Uterus (tissue), 4 donors: ENCODE results near the gene RPLP2. TPM values are rescaled to one million over a fixed set of nuclear protein-coding genes. Genes with fewer than 3 reads are reported as not detected.

Source experiments
- DNase-seq, 2 donors: peaks; one replicate each; pipeline ENCODE4 v3.0.0-alpha.2; 2019 to 2020
- H3K27ac ChIP-seq, 2 donors: fragments of 200-600 bp; sonication (generic); 1 replicate in 1 of 2; 2 replicates in 1 of 2; pipeline ENCODE4 v1.5.1; 2016 to 2018
- H3K27me3 ChIP-seq, 2 donors: fragments of 200-600 bp; sonication (generic); one replicate each; pipeline ENCODE4 v1.5.1; 2018 to 2019; ENCODE audit warnings: control low read depth in 1 of 2
- H3K36me3 ChIP-seq, 2 donors: fragments of 200-600 bp; sonication (generic); one replicate each; pipeline ENCODE4 v1.5.1; 2019; ENCODE audit warnings: control low read depth in 1 of 2
- H3K4me1 ChIP-seq, 2 donors: fragments of 200-600 bp; sonication (generic); one replicate each; pipeline ENCODE4 v1.5.1; 2018 to 2019; ENCODE audit warnings: control low read depth in 1 of 2
- H3K4me3 ChIP-seq, 2 donors: fragments of 200-600 bp; sonication (generic); 1 replicate in 1 of 2; 2 replicates in 1 of 2; pipeline ENCODE4 v1.5.1; 2018 to 2019; ENCODE audit warnings: mild to moderate bottlenecking in 1 of 2
- H3K9me3 ChIP-seq, 2 donors: fragments of 200-600 bp; sonication (generic); one replicate each; pipeline ENCODE4 v1.5.1; 2019; ENCODE audit warnings: control low read depth in 1 of 2
- POLR2A ChIP-seq, 2 donors: fragments of 450-650 bp; IDR thresholded peaks; one replicate each; pipeline ENCODE4 v1.6.1; 2016; ENCODE audit warnings: antibody characterized with exemption in 2 of 2, mild to moderate bottlenecking in 1 of 2, moderate library complexity in 1 of 2
- intact Hi-C: fragments of 100-400 bp; cut with DNase I; formaldehyde crosslinking; loops from one replicate; pipeline ENCODE4 v1.15.1; 2023; ENCODE audit warnings: low total_unique reads
- total RNA-seq, 4 donors: library from RNA; depleted of rRNA in 3 of 4; stranded (reverse); fragments of >200 nt in 3 of 4; gene quantifications; one replicate each; pipeline versions ENCODE4 v1.1.0 to v1.2.4, GENCODE V29; 2014 to 2023
- TF ChIP-seq, protein P1 (sequence below), 4 experiments: fragments of 200-600 bp in 2 of 4; fragments of 450-650 bp in 2 of 4; sonication (generic) in 2 of 4; IDR thresholded peaks; one replicate each; pipeline ENCODE4 v1.5.1; 2016 to 2019; ENCODE audit warnings: antibody characterized with exemption in 4 of 4, mild to moderate bottlenecking in 2 of 4, moderate library complexity in 1 of 4
- donor health status: DM: yes; HTN: yes; CAD: no.

Gene RPLP2
- total RNA-seq, 4 donors from 2014 or later = 100 to 1,968 (median 496) TPM

DNA sequence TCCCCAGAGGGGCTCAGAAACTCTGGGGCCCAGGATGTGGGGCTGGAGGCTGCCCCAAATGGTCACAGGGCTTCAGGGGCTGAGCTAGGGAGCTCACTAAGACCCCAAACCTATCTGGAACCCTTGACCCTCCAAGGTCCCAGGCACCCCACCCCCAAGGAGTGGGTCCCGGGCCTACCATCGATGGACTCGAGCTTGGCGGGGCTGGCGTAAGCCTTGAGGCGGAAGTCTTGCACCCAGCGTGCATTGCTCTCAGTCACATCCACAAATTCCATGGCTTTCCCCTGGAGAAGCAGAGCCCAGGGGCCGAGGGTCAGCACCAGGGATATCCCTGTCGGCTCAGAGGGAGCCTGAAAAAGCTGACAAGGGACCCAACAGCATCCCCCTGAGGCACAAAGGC, 35.9 kb upstream of the RPLP2 start:
- no peak for DNase-seq
- H3K27ac ChIP-seq = no peak overlapping the region
- H3K36me3 ChIP-seq = no peaks in the 10 kb centered on the region
- no peaks in the 10 kb centered on the region for H3K9me3 ChIP-seq
- H3K4me3 ChIP-seq = no peak overlapping the region
- H3K27me3 ChIP-seq = no peaks in the 10 kb centered on the region
- no peak for TF ChIP-seq POLR2A (IDR thresholded peaks at IDR 0.05)
- TF ChIP-seq, protein P1, sequence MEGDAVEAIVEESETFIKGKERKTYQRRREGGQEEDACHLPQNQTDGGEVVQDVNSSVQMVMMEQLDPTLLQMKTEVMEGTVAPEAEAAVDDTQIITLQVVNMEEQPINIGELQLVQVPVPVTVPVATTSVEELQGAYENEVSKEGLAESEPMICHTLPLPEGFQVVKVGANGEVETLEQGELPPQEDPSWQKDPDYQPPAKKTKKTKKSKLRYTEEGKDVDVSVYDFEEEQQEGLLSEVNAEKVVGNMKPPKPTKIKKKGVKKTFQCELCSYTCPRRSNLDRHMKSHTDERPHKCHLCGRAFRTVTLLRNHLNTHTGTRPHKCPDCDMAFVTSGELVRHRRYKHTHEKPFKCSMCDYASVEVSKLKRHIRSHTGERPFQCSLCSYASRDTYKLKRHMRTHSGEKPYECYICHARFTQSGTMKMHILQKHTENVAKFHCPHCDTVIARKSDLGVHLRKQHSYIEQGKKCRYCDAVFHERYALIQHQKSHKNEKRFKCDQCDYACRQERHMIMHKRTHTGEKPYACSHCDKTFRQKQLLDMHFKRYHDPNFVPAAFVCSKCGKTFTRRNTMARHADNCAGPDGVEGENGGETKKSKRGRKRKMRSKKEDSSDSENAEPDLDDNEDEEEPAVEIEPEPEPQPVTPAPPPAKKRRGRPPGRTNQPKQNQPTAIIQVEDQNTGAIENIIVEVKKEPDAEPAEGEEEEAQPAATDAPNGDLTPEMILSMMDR (IDR thresholded peaks at IDR 0.05) = no peak
- intact Hi-C loops = no loop called here
- H3K4me1 ChIP-seq = peaks cover 0 to 20% of the 10 kb centered on the region in 2 donors

DNA sequence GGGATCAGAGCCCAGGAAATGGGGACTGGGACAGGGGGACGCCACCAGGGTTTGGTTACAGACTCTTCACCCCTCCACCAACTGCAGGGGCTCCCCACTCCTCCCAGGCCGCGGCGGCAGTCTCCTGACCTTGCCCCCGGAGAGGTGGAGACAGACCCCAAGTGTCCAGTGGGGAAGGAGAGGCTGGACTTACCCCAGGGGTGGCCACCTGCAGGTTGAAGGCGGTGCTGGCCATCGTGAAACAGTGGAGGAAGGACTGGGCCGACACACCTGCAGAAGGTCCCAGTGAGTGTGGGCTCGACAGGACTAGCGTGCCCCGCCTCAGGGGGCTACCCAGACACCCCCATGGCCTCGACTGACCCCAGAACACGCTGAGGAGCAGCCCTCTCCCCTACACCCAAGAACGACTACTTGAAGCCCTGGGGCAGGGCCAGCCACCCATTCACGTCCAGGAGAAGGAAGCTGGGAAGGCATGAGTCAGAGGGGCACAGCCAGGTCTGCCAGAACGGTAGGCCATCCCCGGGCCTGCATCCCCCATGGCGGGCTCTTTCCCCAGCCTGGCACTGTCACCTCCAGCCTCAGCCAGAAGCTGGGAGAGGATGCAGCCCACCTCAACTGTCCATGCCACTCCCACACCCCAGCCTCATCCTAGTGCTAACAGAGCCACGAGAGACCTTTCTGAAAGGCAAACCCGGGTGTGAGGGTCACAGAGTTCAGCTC, 34.7 kb upstream of the RPLP2 start:
- TF ChIP-seq POLR2A (IDR thresholded peaks at IDR 0.05) = no peak
- TF ChIP-seq, protein P1 (IDR thresholded peaks at IDR 0.05) = no peak
- Histone ChIP-seq H3K27ac (no peak overlapping the region), H3K27me3 (no peaks in the 10 kb centered on the region), H3K9me3 (no peaks in the 10 kb centered on the region), H3K4me3 (no peak overlapping the region), H3K4me1 (peaks cover 0 to 20% of the 10 kb centered on the region in 2 donors), H3K36me3 (no peaks in the 10 kb centered on the region)
- peak in 1 of 2 donors; percentile 24 for DNase-seq
- intact Hi-C loops = no loop called here

DNA sequence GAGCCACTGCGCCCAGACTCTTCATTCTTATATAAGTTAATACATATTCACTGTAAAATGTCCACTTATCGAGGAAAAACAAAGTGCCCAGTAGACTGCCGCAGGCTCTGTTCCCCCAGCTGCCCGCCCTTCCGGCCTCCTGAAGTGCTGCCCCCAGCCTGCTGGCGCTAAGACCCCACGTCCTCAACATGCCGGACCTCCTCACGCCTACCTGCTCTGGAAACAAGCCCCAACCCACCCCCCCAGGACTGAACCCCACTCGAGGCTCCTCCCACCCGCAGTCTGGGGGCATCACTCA, 33.6 kb upstream of the RPLP2 start:
- no peak for DNase-seq
- H3K4me1 ChIP-seq = peaks cover 0 to 20% of the 10 kb centered on the region in 2 donors
- no peaks in the 10 kb centered on the region for H3K27me3 ChIP-seq
- intact Hi-C loops = no loop called here
- no peaks in the 10 kb centered on the region for H3K9me3 ChIP-seq
- peak overlapping the region; percentile 75 to 91 for H3K4me3 ChIP-seq
- peak overlapping the region; percentile 79 to 83 for H3K27ac ChIP-seq
- no peak for TF ChIP-seq POLR2A (IDR thresholded peaks at IDR 0.05)
- TF ChIP-seq, protein P1 (IDR thresholded peaks at IDR 0.05) = no peak
- no peaks in the 10 kb centered on the region for H3K36me3 ChIP-seq

DNA sequence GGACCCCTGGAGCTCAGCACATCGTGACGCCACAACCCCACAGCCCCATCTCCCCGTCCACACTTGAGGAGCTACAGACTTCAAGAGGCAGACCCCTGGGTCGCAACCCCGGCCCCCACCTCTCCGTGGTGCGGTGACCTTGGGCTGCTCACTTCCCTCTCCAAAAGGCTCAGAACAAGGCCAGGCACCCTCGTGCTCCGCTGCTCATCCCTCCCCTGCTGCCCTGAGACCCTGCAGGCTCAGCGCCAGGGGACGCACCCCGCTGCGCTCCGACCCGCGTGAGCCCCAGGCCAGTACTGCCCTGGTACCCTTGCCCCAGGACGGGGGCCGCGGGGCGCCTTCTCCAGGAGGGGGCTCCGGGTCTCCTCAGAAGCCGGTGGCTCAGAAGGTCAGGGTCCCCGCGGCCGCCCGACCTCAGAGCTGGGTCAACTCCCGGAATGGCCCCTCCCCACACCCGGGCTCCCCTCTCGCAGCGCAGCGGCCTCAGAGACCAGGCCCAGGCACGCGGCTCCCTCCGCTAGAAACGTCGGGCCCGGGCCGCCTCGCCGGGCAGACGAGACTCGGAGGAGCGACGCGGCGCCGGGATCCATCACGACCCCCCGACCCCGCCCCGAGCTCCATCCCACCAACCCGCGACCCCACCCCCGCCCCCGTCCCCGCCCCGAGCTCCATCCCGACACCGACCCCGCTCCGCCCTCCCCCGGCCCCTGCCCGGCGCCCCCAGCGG, 33.0 kb upstream of the RPLP2 start:
- no peaks in the 10 kb centered on the region for H3K27me3 ChIP-seq
- peak in 1 of 2 donors; percentile 41 for DNase-seq
- peak overlapping the region; percentile 75 to 91 for H3K4me3 ChIP-seq
- intact Hi-C loops = no loop called here
- peaks cover 0 to 20% of the 10 kb centered on the region in 2 donors for H3K4me1 ChIP-seq
- H3K9me3 ChIP-seq = no peaks in the 10 kb centered on the region
- TF ChIP-seq, protein P1 (IDR thresholded peaks at IDR 0.05) = no peak
- no peak for TF ChIP-seq POLR2A (IDR thresholded peaks at IDR 0.05)
- no peaks in the 10 kb centered on the region for H3K36me3 ChIP-seq
- H3K27ac ChIP-seq = peak overlapping the region; percentile 79 to 83
